ENCODE data around the gene PSME4.

DNA sequence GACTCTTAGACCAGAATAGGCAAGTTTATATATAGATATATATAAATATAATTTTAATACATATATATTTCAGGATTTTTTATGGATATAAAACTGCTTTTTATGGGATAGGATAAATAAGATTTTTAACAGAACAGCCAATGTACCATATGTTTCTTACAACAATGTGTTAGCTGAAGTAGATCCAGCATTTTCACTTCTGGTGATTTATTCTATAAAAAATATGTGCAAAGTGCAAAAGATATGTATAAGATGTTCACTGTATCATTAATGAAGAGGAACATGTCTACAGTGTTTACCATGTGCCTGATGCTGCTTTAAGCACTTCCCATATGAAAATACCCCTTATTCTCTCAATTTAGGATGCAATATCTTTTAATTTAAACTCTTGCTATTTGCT lies 88.8 kb downstream of the PSME4 start:
- TF ChIP-seq POLR2A (IDR thresholded peaks at IDR 0.05; ENCODE audit: low read length) (no peak), GATA1 (IDR thresholded peaks at IDR 0.05; ENCODE audit: low read depth, low read length) (no peak)

Data from erythroblast (primary cell).